Central memory CD8-positive, alpha-beta T cell (primary cell): ENCODE results near the gene WDR55.

ENCODE experiments used
- ATAC-seq: fragments of 150-1000 bp; cut with Tn5 transposase; replicated peaks from 2 replicates; pipeline ENCODE4 v1.10.0; 2022; ENCODE audit warnings: mild to moderate bottlenecking, moderate FRiP score, moderate number of reproducible peaks; ENCODE audit not compliant: poor library complexity, severe bottlenecking; ENCODE audit errors: extremely low read depth
- DNase-seq, 2 donors: peaks; one replicate each; pipeline ENCODE4 v3.0.0; 2021; ENCODE audit warnings: low spot score in 2 of 2
- H3K27ac Mint-ChIP-seq: one replicate; pipeline ENCODE4 v1.8.0; 2022; ENCODE audit warnings: low read depth, mild to moderate bottlenecking, moderate library complexity, mixed read lengths
- H3K27me3 Mint-ChIP-seq: one replicate; pipeline ENCODE4 v1.8.0; 2022; ENCODE audit warnings: mixed read lengths
- H3K36me3 Mint-ChIP-seq: one replicate; pipeline ENCODE4 v1.8.0; 2022; ENCODE audit warnings: mild to moderate bottlenecking, moderate library complexity, mixed read lengths; ENCODE audit not compliant: insufficient read depth
- H3K4me1 Mint-ChIP-seq: one replicate; pipeline ENCODE4 v1.8.0; 2022; ENCODE audit warnings: mixed read lengths
- H3K4me3 Mint-ChIP-seq: one replicate; pipeline ENCODE4 v1.8.0; 2022; ENCODE audit warnings: mild to moderate bottlenecking, moderate library complexity, mixed read lengths
- H3K9me3 Mint-ChIP-seq: one replicate; pipeline ENCODE4 v1.8.0; 2022; ENCODE audit warnings: mixed read lengths

WDR55 gene

GRCh38 chr5:140671472-140672125 lies 6.9 kb downstream of the WDR55 start:
- Mint-ChIP-seq H3K36me3 (peaks cover 37% of the 10 kb centered on the region), H3K9me3 (no peaks in the 10 kb centered on the region), H3K27me3 (no peaks in the 10 kb centered on the region), H3K4me1 (peaks cover 17% of the 10 kb centered on the region), H3K27ac (no peak overlapping the region), H3K4me3 (no peak overlapping the region)
- no peak for ATAC-seq
- DNase-seq: no peak

- Mint-ChIP-seq H3K9me3 (no peaks in the 10 kb centered on the region), H3K27me3 (no peaks in the 10 kb centered on the region)
- no peak for DNase-seq
These were observed 7.9 kb downstream of the WDR55 start for GRCh38 chr5:140672455-140673186.

GRCh38 chr5:140673187-140673976 lies 8.7 kb downstream of the WDR55 start, which contains the start of gene DND1:
DND1 (minus strand) TSS chr5:140673576; CDS start chr5:140673542, 34 bp downstream.
- Mint-ChIP-seq H3K4me1 (no peaks in the 10 kb centered on the region), H3K9me3 (no peaks in the 10 kb centered on the region), H3K27me3 (no peaks in the 10 kb centered on the region), H3K4me3 (no peak within 1 kb of the TSS), H3K36me3 (peaks cover 35% of the 10 kb centered on the region), H3K27ac (no peak within 1 kb of the TSS)
- ATAC-seq: no peak
- no peak for DNase-seq

More at GRCh38 chr5:140672455-140673186, 7.9 kb downstream of the WDR55 start:
- Mint-ChIP-seq H3K4me3 (no peak overlapping the region), H3K36me3 (peaks cover 37% of the 10 kb centered on the region), H3K27ac (no peak overlapping the region), H3K4me1 (peaks cover 7% of the 10 kb centered on the region)
- peak; percentile 43 for ATAC-seq

GRCh38 chr5:140674211-140674610 lies 9.5 kb downstream of the WDR55 start:
- Mint-ChIP-seq H3K4me3 (no peak overlapping the region), H3K36me3 (peaks cover 34% of the 10 kb centered on the region), H3K9me3 (no peaks in the 10 kb centered on the region), H3K27ac (no peak overlapping the region), H3K27me3 (no peaks in the 10 kb centered on the region), H3K4me1 (no peaks in the 10 kb centered on the region)
- ATAC-seq (no peak), DNase-seq (no peak)

- Mint-ChIP-seq H3K4me3 (no peak overlapping the region), H3K27ac (no peak overlapping the region), H3K9me3 (no peaks in the 10 kb centered on the region), H3K27me3 (no peaks in the 10 kb centered on the region), H3K4me1 (no peaks in the 10 kb centered on the region), H3K36me3 (peaks cover 33% of the 10 kb centered on the region)
- no peak for DNase-seq
- no peak for ATAC-seq
These were observed 9.9 kb downstream of the WDR55 start for GRCh38 chr5:140674629-140675028.

- DNase-seq (no peak), ATAC-seq (no peak)
- Mint-ChIP-seq H3K4me3 (no peak overlapping the region), H3K4me1 (no peaks in the 10 kb centered on the region), H3K27me3 (no peaks in the 10 kb centered on the region), H3K36me3 (peaks cover 31% of the 10 kb centered on the region), H3K9me3 (no peaks in the 10 kb centered on the region), H3K27ac (no peak overlapping the region)
These were observed 13.2 kb downstream of the WDR55 start for GRCh38 chr5:140677947-140678346.

GRCh38 chr5:140678993-140679392 lies 14.3 kb downstream of the WDR55 start:
- no peaks in the 10 kb centered on the region for H3K4me1 Mint-ChIP-seq
- H3K27ac Mint-ChIP-seq: no peak overlapping the region
- ATAC-seq: no peak
- H3K36me3 Mint-ChIP-seq: peaks cover 26% of the 10 kb centered on the region
- H3K9me3 Mint-ChIP-seq: no peaks in the 10 kb centered on the region
- no peak overlapping the region for H3K4me3 Mint-ChIP-seq
- no peak for DNase-seq
- no peaks in the 10 kb centered on the region for H3K27me3 Mint-ChIP-seq

GRCh38 chr5:140690376-140690932 lies 25.8 kb downstream of the WDR55 start:
- DNase-seq (no peak), ATAC-seq (no peak)
- no peaks in the 10 kb centered on the region for H3K9me3 Mint-ChIP-seq
- H3K4me1 Mint-ChIP-seq: peaks cover 33% of the 10 kb centered on the region
- H3K27me3 Mint-ChIP-seq: no peaks in the 10 kb centered on the region
- peaks cover 43% of the 10 kb centered on the region for H3K36me3 Mint-ChIP-seq
- H3K4me3 Mint-ChIP-seq: peak overlapping the region; percentile 93
- peak overlapping the region; percentile 94 for H3K27ac Mint-ChIP-seq

GRCh38 chr5:140690941-140691924 lies 26.5 kb downstream of the WDR55 start, which contains the start of the genes HARS1 and HARS2:
HARS1 (minus strand) TSS chr5:140691370; CDS start chr5:140691304, 66 bp downstream.
HARS2 (plus strand) TSS chr5:140691455; CDS start chr5:140691649, 194 bp downstream.
- ATAC-seq: peak; percentile 95
- DNase-seq: peak; percentile 61 to 69
- Mint-ChIP-seq H3K36me3 (peaks cover 44% of the 10 kb centered on the region), H3K9me3 (no peaks in the 10 kb centered on the region), H3K4me1 (peaks cover 33% of the 10 kb centered on the region), H3K27me3 (no peaks in the 10 kb centered on the region), H3K4me3 (peak within 1 kb of the TSS; percentile 93), H3K27ac (peak within 1 kb of the TSS; percentile 94)

- Mint-ChIP-seq H3K36me3 (peaks cover 56% of the 10 kb centered on the region), H3K27me3 (no peaks in the 10 kb centered on the region), H3K4me1 (peaks cover 29% of the 10 kb centered on the region), H3K9me3 (no peaks in the 10 kb centered on the region), H3K4me3 (no peak overlapping the region), H3K27ac (no peak overlapping the region)
- ATAC-seq (no peak), DNase-seq (no peak)
These were observed 29.6 kb downstream of the WDR55 start for GRCh38 chr5:140694276-140694675.

- H3K4me1 Mint-ChIP-seq: peaks cover 32% of the 10 kb centered on the region
- peaks cover 61% of the 10 kb centered on the region for H3K36me3 Mint-ChIP-seq
- H3K27ac Mint-ChIP-seq: peak overlapping the region; percentile 56
- no peaks in the 10 kb centered on the region for H3K9me3 Mint-ChIP-seq
- no peaks in the 10 kb centered on the region for H3K27me3 Mint-ChIP-seq
- DNase-seq: no peak
- H3K4me3 Mint-ChIP-seq: no peak overlapping the region
- no peak for ATAC-seq
These were observed 32.3 kb downstream of the WDR55 start for GRCh38 chr5:140696891-140697492.
